HG03060 (cell line): Measurements from ENCODE around the gene BTLA.
"Not testable (repeated sequence)": the region's sequence is repeated elsewhere in the genome, so short reads cannot be mapped to it uniquely, and the experiment has no call there.

Experiments used
- ATAC-seq: cut with Tn5 transposase; IDR thresholded peaks from one replicate; pipeline ENCODE4 v1.9.1; 2021; ENCODE audit warnings: low read depth, moderate number of reproducible peaks; ENCODE audit not compliant: unreplicated experiment

BTLA gene, protein sequence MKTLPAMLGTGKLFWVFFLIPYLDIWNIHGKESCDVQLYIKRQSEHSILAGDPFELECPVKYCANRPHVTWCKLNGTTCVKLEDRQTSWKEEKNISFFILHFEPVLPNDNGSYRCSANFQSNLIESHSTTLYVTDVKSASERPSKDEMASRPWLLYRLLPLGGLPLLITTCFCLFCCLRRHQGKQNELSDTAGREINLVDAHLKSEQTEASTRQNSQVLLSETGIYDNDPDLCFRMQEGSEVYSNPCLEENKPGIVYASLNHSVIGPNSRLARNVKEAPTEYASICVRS

GRCh38 chr3:112498914-112499711 lies at the start of gene BTLA:
BTLA (minus strand) TSS chr3:112499472; CDS start chr3:112499358, 114 bp downstream.
- no peak for ATAC-seq

DNA sequence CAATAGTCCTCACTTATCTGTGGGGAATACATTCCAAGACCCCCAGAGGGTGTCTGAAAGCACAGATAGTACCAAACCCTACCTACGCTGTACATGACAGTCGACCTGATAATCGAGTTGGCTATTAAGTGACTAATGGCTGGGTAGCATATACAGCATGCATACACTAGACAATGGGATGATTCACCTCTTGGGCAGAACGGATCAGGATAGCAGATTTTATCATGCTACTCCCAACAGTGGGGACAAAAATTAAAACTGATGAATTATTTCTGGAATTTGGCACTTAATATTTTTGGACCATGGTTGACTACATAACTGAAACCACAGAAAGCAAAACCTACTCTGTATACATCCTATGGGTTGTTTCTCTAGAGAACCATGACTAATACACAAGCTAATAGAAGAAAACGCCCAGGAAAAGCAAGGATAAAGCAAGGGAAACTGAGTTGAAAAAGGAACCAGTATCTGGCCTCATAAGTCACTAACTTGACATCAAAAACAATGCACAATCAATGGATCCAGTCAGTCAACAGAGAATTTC lies 47.0 kb upstream of the BTLA start:
- no peak for ATAC-seq

GRCh38 chr3:112539825-112540650 lies 40.8 kb upstream of the BTLA start:
- ATAC-seq = peak; percentile 77

- ATAC-seq = no peak
These were observed 32.1 kb upstream of the BTLA start for GRCh38 chr3:112531358-112531781.

DNA sequence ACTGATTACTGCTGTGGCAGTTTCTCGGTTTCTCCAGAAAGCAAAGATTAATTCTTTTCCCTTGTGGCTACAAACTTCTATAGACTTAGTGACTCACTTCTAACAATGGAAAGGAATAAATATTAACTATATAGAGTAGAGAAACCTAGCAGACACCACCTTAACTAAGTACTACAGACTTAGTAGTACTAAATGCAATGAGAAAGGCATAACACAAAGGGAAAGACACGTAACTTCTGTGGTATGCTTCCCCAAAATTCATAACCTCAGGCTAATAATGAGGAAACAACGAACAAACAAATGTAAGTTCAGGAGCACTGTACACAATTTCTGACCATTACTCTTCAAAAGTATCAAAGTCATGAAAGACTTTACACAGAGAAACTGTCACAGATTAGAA lies 31.3 kb upstream of the BTLA start:
- no peak for ATAC-seq

- not testable (repeated sequence) for ATAC-seq
These were observed 24.9 kb upstream of the BTLA start for GRCh38 chr3:112524127-112524526.

- ATAC-seq = peak; percentile 36
These were observed 20.2 kb upstream of the BTLA start for GRCh38 chr3:112519424-112520001.

GRCh38 chr3:112518970-112519369 lies 19.7 kb upstream of the BTLA start:
- ATAC-seq = not testable (repeated sequence)

DNA sequence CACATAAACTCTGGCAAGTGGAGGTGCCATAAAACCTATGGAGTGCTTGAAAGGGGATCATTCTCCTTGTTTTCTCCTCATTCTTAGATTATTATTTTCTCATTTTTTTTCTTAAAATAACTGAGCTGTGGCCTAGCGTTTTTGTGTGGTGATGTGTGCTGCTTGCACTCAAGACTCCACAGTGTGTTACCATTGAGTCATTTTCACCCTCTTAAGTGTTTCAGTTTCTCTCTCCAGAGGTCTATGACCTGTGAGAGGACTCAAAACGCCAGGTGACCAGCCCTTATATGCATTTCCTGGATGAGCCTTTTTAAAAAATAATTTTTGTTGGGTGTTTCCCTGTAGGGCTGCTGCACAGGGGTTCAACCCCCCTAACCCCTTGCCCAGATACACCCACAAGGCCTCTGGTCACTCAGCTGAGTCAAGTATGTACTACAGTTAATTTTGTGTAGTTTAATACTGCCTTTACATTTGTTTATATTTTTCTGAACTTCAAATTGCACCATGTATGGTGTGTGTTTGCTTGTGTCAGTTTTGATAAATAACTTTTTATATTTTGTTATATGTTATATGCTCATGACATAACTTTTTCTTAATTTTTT lies 15.4 kb upstream of the BTLA start:
- peak; percentile 98 for ATAC-seq

DNA sequence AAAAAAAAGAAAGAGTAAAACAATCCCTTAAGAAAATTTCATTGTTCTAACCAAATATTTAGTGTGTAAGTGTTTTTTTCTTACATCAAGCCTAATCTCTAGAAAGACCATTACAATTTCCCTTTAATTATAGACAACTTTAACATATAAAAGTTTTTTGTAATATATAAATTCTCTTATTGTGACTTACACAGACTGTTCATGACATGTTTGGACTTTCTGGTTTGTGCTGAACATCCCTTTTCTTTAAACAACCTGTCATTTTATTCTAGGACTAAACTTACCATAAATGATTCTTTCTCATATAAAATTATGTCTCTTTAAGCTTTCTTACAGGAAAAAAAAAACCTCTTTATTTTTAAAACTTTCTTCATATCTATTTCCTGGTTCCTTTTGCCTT lies 13.0 kb upstream of the BTLA start:
- no peak for ATAC-seq

DNA sequence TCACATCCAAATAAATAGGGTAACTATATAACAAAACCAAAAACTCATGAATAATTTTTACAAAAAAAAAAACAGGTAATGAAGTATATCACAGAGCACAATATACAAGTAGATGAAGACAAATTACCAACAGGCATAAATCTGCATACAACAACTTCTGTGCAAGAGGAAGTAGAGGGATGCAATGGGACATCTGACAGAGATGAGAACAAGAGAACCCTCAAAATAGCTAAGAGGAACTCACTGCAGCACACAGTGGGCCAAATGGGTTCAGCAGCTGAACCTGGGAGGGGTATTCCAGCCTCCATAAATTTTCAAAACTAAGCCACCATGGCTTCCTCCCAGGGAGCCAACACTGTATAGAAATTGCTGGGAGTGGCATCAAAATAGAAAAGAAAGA lies 9.6 kb upstream of the BTLA start:
- ATAC-seq = no peak

DNA sequence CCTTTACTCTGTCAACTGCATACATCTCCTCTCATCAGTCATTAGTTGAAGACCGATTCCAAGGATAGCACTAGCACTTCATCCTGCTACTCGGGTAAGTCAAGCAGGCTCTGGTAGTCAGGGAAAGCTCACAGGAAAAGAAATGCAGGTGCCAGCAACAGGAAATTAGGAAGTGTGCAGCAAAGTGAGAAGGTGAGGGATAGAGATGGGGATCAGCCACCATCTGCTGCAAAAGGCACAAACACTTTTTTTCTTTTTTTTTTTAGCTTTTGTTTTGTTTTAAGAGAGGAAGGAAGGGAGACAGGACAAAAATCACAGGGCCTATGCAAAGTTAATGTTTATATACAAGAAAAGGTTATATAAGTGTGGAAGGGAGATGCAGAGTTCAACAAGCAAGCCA lies 9.0 kb upstream of the BTLA start:
- no peak for ATAC-seq

DNA sequence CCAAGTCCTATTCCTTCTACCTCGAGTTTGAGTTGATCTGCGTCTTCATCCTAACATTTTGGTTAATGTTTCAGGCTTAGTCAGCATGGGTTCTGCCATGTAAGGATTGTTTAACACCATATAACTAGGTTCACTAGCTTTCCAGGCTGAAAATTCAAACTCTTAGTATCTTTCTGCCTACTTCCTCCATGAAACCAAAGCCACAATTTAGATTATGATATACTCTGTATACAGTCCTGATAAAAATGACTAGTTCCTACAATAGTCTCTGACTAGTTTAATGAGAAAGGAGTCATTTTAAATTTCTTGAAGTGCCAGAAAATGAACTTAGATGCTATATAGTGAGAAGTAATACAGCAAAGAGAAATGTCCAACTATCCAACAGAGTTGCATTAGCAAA lies 6.6 kb upstream of the BTLA start:
- ATAC-seq = no peak

DNA sequence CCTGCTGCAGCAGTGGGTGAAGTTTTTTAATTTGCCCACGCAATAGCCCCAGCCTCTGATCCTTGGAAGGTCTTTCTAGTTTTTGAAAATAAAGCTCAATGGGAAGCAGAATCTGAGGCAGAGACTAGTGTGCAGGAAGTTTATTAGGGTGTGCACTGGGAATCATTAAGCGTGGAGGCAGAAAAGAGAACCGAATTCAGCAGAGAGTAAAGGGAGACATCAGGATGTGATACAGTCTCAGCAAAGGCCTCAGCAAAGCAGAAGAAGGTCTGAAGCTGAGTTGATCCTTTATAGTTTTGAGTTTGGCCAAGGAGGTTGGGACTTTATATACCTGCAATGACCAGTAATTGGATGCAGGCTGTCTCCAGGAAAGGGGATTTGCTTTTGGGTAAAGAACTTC lies 4.9 kb upstream of the BTLA start:
- no peak for ATAC-seq

- no peak for ATAC-seq
These were observed 4.2 kb upstream of the BTLA start for GRCh38 chr3:112503304-112503972.

DNA sequence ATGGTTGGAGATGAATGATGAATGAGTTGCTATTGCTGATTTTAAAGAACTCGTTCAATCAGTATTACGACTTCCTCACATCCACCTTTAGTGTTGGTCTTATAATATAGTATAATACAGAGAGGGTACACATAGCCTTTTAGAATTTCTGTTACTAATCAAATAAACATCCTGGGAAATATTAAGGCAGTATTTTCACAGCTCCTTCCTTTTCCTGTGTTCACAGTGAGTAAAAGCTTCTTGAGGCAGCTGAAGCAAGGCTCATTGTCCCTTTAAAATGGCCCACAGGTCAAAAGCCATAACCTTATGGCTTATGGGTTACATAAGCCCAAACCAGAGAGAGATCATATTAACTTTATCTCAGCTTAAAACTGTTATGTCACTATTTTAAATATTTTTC lies 1.3 kb upstream of the BTLA start:
- no peak for ATAC-seq

- no peak for ATAC-seq
These were observed 1.2 kb downstream of the BTLA start for GRCh38 chr3:112497897-112498548.

DNA sequence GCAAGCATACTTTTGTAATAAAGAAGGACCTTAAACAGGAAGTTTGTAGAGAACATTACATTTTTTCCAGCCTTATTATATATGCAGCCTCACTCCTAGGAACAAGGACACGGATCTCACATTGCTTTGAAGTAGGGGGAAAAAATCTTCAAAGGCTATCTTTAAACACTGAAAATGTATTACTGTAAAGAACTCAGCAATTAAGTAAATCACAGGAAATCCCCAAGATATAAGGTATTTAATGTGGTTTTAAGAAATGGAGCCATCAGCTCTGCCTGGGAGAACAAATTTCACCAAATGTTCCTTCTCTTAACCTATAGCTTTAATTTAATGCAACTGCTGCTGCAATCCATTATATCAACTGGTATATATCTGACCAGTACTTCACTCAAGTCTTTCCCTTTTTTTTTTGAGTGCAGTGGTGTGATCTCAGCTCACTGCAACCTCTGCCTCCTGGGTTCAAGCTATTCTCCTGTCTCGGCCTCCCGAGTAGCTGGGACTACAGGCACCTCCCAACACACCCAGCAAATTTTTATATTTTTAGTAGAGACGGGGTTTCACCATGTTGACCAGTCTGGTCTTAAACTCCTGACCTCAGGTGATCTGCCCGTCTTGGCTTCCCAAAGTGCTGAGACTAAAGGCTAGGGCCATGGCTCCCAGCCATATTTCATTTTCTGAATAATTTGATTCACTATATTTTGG lies 2.8 kb downstream of the BTLA start:
- ATAC-seq = no peak

DNA sequence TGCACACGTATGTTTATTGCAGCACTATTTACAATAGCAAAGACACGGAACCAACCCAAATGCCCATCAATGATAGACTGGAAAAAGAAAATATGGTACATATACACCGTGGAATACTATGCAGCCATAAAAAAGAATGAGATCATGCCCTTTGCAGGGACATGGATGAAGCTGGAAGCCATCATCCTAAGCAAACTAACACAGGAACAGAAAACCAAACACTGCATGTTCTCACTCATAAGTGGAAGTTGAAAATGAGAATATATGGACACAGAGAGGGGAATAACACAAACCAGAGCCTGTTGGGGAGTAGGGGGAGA lies 4.9 kb downstream of the BTLA start:
- ATAC-seq = not testable (repeated sequence)
